Activated CD4-positive, alpha-beta T cell treated with anti-CD3 and anti-CD28 coated beads for 48 hours (primary cell): ENCODE measurements around the gene PLP2.
"Not testable (repeated sequence)": the region's sequence is repeated elsewhere in the genome, so short reads cannot be mapped to it uniquely, and the experiment has no call there.

Experiments
- DNase-seq: peaks from one replicate; pipeline ENCODE4 v3.0.0-alpha.2; 2020

Gene PLP2

DNA sequence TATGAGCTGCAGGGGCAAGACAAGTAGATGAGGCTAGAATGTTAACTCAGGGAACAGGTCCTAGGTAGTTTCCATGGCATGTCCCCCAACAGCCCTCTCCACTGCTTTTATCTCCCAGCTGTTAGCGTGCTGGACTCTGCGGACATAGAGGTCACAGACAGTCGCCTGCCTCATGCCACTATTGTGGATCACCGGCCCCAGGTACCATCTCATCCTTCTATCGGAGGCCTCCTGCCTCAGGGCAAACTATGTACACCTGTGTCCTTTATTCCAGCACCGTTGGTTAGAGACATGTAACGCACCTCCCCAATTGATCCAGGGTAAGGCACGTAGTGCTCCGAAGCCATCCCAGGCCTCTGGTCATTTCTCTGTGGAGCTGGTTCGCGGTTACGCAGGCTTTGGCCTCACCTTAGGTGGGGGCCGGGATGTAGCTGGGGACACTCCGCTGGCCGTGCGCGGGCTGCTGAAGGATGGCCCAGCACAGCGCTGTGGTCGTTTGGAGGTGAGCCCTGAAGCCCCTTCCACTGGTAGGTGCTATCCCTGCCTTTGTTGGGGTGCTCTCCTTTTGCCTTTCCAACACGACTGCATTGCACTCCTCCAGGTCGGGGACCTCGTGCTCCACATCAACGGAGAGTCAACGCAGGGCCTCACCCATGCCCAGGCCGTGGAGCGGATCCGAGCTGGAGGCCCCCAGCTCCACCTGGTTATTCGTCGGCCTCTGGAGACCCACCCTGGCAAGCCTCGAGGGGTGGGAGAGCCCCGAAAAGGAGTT lies 6.9 kb upstream of the PLP2 start:
- no peak for DNase-seq

GRCh38 chrX:49165901-49166881 lies 5.5 kb upstream of the PLP2 start:
- peak; percentile 84 for DNase-seq

GRCh38 chrX:49166914-49167739 lies 4.6 kb upstream of the PLP2 start:
- DNase-seq = peak; percentile 75

GRCh38 chrX:49167740-49168108 lies 4.0 kb upstream of the PLP2 start:
- DNase-seq = no peak

- DNase-seq = peak; percentile 80
Observed at GRCh38 chrX:49172280-49172780, 632 bp downstream of the PLP2 start.

DNA sequence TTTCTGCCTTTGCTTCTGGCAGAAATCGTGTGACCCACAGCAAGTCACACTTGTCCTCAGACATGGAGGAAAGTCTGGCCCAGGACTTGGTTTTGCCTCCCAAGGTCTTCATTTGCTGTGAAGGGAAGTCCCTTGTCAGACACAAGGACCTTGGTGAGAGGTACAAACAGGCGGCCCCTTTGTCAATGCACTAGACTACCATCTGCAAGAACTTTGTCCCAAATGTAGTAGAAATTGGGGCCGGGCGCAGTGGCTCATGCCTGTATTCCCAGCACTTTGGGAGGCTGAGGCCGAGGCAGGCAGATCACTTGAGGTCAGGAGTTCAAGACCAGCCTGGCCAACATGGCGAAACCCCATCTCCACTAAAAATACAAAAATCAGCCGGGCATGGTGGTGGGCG lies 1.8 kb downstream of the PLP2 start:
- not testable (repeated sequence) for DNase-seq

DNA sequence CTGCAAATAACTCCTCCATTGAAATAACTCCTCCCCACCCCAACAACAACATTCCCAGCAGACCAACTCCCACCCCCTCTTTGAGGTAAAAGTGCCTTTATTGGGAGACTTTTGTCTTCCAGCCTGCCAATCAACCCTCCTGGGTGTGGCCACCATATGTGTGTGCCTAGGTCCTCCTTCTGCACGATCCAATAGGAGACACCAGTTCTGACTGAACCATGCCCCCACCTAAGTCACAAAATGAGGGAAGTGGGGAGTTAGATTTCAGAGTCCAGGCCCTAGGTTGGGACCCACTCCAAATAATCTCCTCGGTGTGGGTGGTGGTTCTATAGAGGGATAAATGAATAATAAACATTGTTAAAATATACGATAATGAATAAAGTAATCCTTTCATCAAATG lies 3.0 kb downstream of the PLP2 start:
- DNase-seq = no peak

DNA sequence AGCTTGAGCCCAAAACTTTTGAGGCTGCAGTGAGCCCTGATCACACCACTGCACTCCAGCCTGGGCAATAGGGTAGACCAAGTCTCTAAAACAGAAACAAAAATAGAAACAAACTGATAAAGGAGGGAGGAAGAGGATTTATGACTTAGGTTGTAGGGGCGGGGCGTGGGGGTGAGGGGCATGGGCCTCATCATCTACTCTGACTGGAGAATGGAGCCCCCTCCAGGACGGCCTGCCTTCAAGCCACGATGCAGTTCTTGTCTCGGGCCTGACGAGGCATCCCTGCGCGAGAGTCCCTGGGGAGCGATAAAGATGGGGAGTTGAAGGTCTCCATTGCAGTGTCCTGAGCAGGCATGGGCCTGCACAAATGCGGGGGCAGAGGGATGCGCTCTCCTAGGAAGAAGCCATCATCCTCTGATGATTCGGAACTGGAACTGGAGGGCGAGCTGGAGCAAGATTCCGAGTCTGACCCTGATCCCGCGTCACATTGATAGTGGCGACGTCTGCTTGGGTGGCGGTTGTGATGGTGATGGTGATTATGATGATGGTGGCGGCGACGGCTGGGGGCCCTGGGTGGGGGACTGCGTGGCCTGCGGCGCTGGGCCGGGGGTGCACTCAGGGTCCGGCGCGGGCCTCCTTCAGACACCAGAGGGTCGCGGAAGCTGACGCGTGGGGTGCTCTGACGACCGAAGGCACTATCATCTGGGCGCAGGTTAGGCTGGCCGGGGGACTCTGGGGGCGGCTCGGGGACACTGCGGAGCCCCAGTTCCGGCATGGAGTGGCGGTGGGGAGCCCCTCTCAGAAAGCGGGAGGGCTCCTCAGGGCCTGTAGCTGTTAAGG lies 4.0 kb downstream of the PLP2 start:
- DNase-seq = no peak

DNA sequence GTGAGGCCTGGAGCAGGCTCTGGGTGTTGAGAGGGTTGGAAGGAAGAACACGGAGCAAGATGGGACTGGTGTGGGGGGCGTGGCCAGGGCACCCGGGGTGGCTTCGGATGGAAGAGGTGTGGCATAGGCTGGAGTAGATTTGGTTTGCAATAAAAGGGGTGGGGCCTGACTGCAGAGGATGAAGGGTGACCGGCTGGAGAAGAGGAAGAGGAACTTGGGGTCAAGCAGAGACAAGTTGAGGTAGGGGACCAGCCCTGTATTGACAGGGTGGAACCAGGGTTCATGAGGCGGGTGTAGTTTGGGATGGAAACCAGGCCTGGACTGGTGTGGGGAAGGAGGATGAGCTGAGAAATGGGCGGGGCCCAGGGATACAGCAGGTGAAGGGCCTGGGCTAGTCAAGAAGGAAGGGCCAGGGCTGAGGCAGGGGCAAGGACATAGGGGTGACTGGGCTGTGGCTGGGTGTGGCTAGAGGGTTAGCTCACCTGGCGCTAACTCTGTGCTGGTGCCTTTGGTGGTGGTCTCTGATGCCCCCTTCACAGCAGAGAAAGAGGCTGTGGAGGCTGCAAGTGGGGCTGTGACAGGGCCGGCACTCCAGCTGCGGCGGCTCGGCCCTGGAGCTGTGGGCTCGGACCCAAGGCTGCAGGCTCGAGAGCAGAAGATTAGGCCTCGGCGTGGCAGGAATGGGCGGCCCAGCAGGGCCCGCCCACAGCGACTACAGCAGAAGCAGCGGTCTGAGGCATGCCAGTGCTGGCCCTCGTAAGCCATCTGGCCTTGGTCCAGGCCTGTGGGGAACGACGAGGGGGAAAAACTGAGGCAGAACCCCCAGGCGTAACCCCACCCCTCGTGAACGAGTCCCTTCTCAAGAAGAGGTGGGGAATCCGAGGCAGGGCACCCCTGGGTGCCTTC lies 5.0 kb downstream of the PLP2 start:
- DNase-seq = no peak

GRCh38 chrX:49177338-49177833 lies 5.7 kb downstream of the PLP2 start:
- DNase-seq = no peak

GRCh38 chrX:49177873-49178480 lies 6.3 kb downstream of the PLP2 start:
- DNase-seq = no peak

DNA sequence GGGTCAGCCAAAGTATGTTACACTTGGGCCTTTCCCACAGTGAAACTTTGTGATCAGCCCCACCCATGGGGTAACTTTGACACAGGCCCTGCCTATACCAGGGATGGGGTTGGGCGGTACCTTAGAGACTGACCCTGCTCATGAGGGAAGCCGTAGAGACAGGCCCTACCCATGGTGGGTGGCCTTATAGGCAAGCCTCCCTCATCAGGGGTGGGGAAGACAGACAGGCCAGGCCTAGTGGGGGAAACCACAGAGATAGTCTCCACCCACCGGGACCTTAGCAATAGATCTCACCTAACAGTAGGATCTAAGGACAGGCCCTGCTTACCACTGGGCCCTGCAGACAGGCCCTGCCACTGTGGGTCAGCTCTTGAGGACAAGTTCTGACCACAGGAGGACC lies 6.8 kb downstream of the PLP2 start:
- no peak for DNase-seq

DNA sequence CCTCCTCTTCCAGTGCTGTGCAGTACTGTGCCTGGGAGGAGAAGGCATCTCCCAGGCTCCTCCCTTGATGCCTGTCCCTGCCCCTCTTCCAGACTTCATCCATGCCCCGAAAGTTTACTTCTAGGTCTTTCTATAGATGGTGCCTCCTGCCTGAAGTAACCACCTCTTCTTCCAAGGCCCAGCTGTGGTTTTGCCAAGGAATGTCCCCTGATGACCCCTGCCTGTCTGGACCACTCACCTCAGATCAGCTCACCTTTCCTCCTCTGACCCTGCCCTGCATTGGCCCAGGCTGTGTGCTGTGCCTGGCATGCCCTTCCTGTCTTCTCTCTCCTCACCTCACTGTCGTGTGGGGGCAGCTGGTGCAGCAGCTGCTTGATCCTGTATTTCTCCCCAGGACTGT lies 7.7 kb downstream of the PLP2 start:
- no peak for DNase-seq

DNA sequence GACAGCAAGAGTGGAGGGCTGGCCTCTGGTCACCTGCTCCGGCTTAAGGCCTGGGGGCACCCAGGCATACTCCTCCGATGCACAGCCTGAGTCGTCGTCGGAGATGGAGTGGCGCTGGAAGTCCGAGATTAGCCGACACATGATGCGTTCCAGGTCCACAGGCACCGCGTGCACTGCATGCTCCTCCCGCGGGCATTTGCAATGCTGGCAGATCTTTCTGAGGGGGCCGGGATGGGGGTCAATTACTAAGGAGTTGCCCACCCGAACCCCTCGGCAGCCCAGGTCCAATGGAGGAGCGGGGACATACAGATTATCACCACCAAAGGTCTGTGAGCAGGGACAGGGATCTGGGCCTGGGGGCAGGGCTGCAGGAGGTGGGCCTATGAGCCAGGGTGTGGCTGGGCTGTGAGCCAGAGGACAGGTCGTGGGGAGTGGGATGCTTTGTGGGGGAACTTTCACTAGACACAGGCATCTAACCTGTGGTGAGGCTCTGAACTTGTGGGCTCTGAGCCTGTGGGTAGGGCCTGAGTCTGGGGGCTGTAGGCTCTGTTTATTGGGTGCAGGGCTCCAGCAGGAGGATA lies 12.1 kb downstream of the PLP2 start:
- no peak for DNase-seq

DNA sequence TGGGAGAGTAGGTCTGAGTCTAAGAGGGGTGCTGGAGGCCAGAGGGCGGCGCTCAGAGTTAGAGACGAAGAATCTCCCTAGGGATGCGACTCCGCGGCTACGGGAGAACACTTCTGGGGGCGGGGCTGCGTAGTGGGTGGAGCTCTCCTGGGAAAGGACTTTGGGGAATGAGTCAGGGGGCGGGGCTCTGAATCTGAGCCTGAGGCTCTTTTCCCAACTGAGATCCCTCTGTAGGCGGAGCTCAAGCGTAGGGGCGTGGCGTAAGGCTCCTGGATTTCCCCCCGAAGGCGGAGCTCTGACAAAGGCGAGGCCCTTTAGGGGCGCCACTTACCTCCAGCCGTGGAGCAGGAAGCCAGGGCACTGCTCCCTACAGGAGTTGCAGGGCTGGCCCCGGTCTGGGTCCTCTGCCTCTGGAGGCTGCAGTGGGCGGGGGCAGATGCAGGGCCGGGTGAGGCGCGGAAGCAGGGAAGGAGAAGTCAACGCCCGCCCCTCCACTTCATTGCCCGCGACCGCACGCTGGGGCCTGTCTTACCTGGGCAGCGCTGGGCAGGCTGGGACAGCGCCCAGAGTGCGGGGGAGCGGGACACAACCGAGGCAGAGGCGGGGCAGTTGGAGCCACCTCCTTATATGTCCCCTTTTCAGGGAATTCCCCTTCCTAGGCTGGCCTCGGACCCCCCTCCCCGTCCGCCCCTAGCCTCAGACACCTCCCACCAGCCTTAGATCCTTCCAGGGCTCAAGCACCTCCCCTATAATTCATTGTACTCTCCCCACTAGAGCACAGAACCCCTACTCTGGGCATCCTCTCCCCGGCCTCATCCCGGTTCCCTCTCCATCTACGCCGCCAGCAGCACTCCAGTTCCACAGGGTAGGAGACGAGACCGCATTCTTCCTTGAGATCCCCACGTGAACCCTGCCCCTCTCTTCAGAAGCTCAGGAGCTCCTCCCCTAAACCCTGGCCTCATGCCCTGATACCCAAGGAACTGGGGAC lies 12.9 kb downstream of the PLP2 start:
- peak; percentile 62 for DNase-seq

DNA sequence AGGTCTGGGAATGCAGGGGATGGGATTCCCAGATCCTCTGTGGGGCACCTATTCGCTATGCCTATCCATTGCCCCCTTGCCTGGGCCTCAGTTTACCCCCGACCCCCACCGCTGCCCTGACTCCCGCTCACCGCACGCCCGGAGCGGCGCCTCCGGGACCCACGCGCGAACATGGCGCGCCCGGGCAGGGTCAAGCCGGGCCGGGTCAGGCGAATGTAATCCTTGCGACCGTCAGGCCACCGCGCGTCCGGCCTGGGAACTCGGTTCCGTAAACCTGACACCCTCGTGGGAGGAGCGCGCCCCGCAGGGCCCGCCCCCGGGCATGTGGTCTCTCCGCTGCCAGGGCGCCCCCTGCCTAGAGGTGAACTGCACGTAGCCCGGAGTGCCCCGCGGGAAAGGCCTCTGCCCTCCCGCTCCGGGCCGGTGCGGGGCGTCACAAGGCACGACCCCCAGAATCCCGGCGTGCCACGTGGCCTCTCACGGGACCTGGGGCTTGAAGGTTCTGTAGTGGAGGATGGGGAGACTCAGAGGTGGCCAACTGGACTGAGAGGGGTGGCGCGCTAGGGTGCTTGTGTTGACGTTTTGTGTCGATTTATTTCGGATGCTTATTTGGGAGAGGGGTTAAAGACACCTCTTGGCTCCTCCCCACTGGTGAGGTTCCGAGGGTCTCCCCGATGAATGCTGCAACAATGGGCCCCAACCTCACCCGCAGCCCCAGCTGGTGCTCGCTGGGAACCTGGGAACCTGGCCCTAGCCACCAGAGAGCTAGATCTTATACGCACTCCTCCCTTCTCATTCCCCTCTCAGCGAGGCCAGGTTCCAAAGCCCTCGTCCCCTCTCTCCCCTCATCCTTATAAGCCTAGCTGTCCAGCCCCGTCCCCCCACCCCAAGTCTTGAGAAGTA lies 14.7 kb downstream of the PLP2 start, which contains the start of gene PRICKLE3:
TSS of gene PRICKLE3 (minus strand) at position 249 of the 903 bp plus-strand sequence. CDS start at position 173, 76 bp downstream.
- peak; percentile 81 for DNase-seq

DNA sequence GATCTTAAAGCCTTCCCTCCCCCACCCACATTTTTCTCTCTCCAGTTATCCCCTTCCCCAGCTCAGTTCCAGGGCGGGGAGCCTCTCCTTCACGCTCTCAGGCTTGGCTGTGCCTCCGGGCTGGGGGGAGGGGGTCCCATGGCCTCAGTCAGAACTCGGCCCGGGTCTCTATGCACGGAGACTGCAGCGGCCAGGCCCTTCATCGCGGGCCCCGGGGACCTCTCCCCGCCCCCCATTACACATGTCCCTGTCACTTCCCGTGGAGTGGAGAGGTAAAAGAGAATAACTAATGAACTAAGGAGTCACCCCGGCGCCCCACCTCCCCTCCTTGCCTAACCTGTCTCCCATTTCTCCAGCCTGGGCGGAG lies 15.3 kb downstream of the PLP2 start:
- DNase-seq = no peak
